HepG2 (cell line): ENCODE data around the gene DHX29. TPM values are rescaled to one million over a fixed set of nuclear protein-coding genes. Genes with fewer than 3 reads are reported as not detected.
A peak's percentile ranks its signal among the peaks of the same experiment; 100 is the strongest.

ENCODE experiments used
- BRD4 ChIP-seq: sonication (generic); formaldehyde crosslinking; IDR thresholded peaks from 2 replicates; pipeline ENCODE4 v1.4.0; 2020; ENCODE audit warnings: missing genetic modification reagents
- KDM2A ChIP-seq: sonication (generic); formaldehyde crosslinking; IDR thresholded peaks from 2 replicates; pipeline ENCODE4 v1.4.0; 2020; ENCODE audit warnings: low read depth, missing genetic modification reagents, borderline replicate concordance
- KDM6A ChIP-seq: IDR thresholded peaks from 2 replicates; pipeline ENCODE4 v1.6.1; 2016; ENCODE audit warnings: low read depth
- KLF11 ChIP-seq: IDR thresholded peaks from 2 replicates; pipeline ENCODE4 v1.6.1; 2016; ENCODE audit warnings: missing compliant biosample characterization
- KMT2A ChIP-seq: sonication (generic); formaldehyde crosslinking; IDR thresholded peaks from 2 replicates; pipeline ENCODE4 v1.4.0; 2020; ENCODE audit warnings: missing genetic modification reagents
- POLR2AphosphoS2 ChIP-seq: IDR thresholded peaks from 2 replicates; pipeline ENCODE4 v1.6.1; 2011; ENCODE audit warnings: low read depth, low read length, improper control_type of control experiment
- YY1 ChIP-seq: IDR thresholded peaks from 2 replicates; pipeline ENCODE4 v1.6.1; 2011; ENCODE audit warnings: low read length, low read depth, moderate library complexity, mild to moderate bottlenecking; ENCODE audit not compliant: insufficient read depth, insufficient replicate concordance
- ZBTB1 ChIP-seq: sonication (generic); formaldehyde crosslinking; IDR thresholded peaks from 2 replicates; pipeline ENCODE4 v1.4.0; 2020; ENCODE audit warnings: missing genetic modification reagents, borderline replicate concordance
- ZBTB44 ChIP-seq: sonication (generic); formaldehyde crosslinking; IDR thresholded peaks from 2 replicates; pipeline ENCODE4 v1.4.0; 2020; ENCODE audit warnings: missing genetic modification reagents
- ZNF124 ChIP-seq: sonication (generic); formaldehyde crosslinking; IDR thresholded peaks from 2 replicates; pipeline ENCODE4 v1.4.0; 2020; ENCODE audit warnings: missing genetic modification reagents
- ZNF318 ChIP-seq: sonication (generic); formaldehyde crosslinking; IDR thresholded peaks from 2 replicates; pipeline ENCODE4 v1.4.0; 2020; ENCODE audit warnings: mild to moderate bottlenecking, missing genetic modification reagents
- ZNF746 ChIP-seq: sonication (generic); formaldehyde crosslinking; IDR thresholded peaks from 2 replicates; pipeline ENCODE4 v1.8.0; 2022; ENCODE audit warnings: mild to moderate bottlenecking, missing genetic modification reagents
- ZNF780A ChIP-seq: sonication (generic); formaldehyde crosslinking; IDR thresholded peaks from 2 replicates; pipeline ENCODE4 v1.8.0; 2022; ENCODE audit warnings: mild to moderate bottlenecking, missing genetic modification reagents, moderate library complexity
- polyA plus RNA-seq, 8 experiments: library from polyadenylated mRNA; depleted of rRNA in 3 of 8; stranded (reverse) in 7 of 8; unstranded in 1 of 8; fragments of >200 nt; fragmentation: Illumina TruSeq in 4 of 8; extraction: Trizol in 4 of 8; gene quantifications; 2 replicates each; pipeline versions ENCODE4 v1.2.1 to v1.2.3, GENCODE V29; 2011 to 2016; ENCODE audit warnings: low read depth in 4 of 8, missing spikeins in 1 of 8, mixed read lengths in 1 of 8; ENCODE audit not compliant: insufficient read depth in 1 of 8
- total RNA-seq, 5 experiments: library from RNA; depleted of rRNA; stranded (reverse); fragments of >200 nt; fragmentation: Illumina TruSeq; extraction: Trizol; gene quantifications; 2 replicates each; pipeline ENCODE4 v1.2.3, GENCODE V29; 2016; ENCODE audit warnings: low read depth in 1 of 5
- TF ChIP-seq, protein P1 (sequence below): sonication (generic); formaldehyde crosslinking; IDR thresholded peaks from 2 replicates; pipeline ENCODE4 v1.4.0; 2020; ENCODE audit warnings: mild to moderate bottlenecking, missing genetic modification reagents

Gene DHX29
- total and polyA plus RNA-seq, 2 of the 13 experiments (the other 11 are each of a cell fraction or from before 2014, with no cell fraction given) = 1.9 to 22.0 TPM

- TF ChIP-seq ZNF780A (CRISPR knock-in tag) (0 out of 2 replicates have a peak, but pooled peaks have one; percentile 65), POLR2AphosphoS2 (peak; percentile 36; the same call in 1 of the 2 replicates), ZBTB44 (CRISPR knock-in tag) (no peak; the same call in 1 of the 2 replicates), ZNF318 (CRISPR knock-in tag) (no peak), KMT2A (CRISPR knock-in tag) (peak; percentile 95), ZNF746 (CRISPR knock-in tag) (no peak; the same call in 1 of the 2 replicates), KDM6A (no peak), KLF11 (CRISPR knock-in tag) (peak; percentile 31; the same call in 1 of the 2 replicates), KDM2A (CRISPR knock-in tag) (peak; percentile 73; the same call in 1 of the 2 replicates), ZNF124 (CRISPR knock-in tag) (no peak; the same call in 1 of the 2 replicates), ZBTB1 (CRISPR knock-in tag) (no peak), YY1 (peak; percentile 95), BRD4 (CRISPR knock-in tag) (peak; percentile 76)
- TF ChIP-seq, protein P1, sequence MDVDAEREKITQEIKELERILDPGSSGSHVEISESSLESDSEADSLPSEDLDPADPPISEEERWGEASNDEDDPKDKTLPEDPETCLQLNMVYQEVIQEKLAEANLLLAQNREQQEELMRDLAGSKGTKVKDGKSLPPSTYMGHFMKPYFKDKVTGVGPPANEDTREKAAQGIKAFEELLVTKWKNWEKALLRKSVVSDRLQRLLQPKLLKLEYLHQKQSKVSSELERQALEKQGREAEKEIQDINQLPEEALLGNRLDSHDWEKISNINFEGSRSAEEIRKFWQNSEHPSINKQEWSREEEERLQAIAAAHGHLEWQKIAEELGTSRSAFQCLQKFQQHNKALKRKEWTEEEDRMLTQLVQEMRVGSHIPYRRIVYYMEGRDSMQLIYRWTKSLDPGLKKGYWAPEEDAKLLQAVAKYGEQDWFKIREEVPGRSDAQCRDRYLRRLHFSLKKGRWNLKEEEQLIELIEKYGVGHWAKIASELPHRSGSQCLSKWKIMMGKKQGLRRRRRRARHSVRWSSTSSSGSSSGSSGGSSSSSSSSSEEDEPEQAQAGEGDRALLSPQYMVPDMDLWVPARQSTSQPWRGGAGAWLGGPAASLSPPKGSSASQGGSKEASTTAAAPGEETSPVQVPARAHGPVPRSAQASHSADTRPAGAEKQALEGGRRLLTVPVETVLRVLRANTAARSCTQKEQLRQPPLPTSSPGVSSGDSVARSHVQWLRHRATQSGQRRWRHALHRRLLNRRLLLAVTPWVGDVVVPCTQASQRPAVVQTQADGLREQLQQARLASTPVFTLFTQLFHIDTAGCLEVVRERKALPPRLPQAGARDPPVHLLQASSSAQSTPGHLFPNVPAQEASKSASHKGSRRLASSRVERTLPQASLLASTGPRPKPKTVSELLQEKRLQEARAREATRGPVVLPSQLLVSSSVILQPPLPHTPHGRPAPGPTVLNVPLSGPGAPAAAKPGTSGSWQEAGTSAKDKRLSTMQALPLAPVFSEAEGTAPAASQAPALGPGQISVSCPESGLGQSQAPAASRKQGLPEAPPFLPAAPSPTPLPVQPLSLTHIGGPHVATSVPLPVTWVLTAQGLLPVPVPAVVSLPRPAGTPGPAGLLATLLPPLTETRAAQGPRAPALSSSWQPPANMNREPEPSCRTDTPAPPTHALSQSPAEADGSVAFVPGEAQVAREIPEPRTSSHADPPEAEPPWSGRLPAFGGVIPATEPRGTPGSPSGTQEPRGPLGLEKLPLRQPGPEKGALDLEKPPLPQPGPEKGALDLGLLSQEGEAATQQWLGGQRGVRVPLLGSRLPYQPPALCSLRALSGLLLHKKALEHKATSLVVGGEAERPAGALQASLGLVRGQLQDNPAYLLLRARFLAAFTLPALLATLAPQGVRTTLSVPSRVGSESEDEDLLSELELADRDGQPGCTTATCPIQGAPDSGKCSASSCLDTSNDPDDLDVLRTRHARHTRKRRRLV (CRISPR knock-in tag) = no peak
Observed at GRCh38 chr5:55307383-55308253, at the start of gene DHX29, which contains the start of gene MTREX (continued).
